MM.1S (cell line): ENCODE measurements around the gene CLCN7.

Experiments
- DNase-seq: peaks from one replicate; pipeline ENCODE4 v3.0.0-alpha.2; 2015
- H2AFZ ChIP-seq: fragments of 300-600 bp; sonication (generic); 2 replicates; pipeline ENCODE4 v1.6.0; 2016; ENCODE audit warnings: antibody characterized with exemption, low read length
- H3F3A ChIP-seq: fragments of 300-600 bp; sonication (generic); 2 replicates; pipeline ENCODE4 v1.6.1; 2016; ENCODE audit warnings: mild to moderate bottlenecking, antibody characterized with exemption, low read length, moderate library complexity, mixed read lengths; ENCODE audit not compliant: insufficient read depth
- H3K27ac ChIP-seq: fragments of 300-600 bp; sonication (generic); 2 replicates; pipeline ENCODE4 v1.5.1; 2016; ENCODE audit warnings: mild to moderate bottlenecking, low read length
- H3K27me3 ChIP-seq: fragments of 300-600 bp; sonication (generic); replicated peaks from 2 replicates; pipeline ENCODE4 v1.6.0; 2016; ENCODE audit warnings: low read length; ENCODE audit not compliant: insufficient read depth
- H3K36me3 ChIP-seq: fragments of 300-600 bp; sonication (generic); replicated peaks from 2 replicates; pipeline ENCODE4 v1.6.1; 2016; ENCODE audit warnings: mild to moderate bottlenecking, low read length, mixed read lengths; ENCODE audit not compliant: insufficient read depth
- H3K4me1 ChIP-seq: fragments of 300-600 bp; sonication (generic); 2 replicates; pipeline ENCODE4 v1.6.1; 2016; ENCODE audit warnings: low read length, mixed read lengths
- H3K4me2 ChIP-seq: fragments of 300-600 bp; sonication (generic); 2 replicates; pipeline ENCODE4 v1.6.0; 2016; ENCODE audit warnings: low read depth, low read length
- H3K4me3 ChIP-seq: fragments of 300-600 bp; sonication (generic); 2 replicates; pipeline ENCODE4 v1.5.1; 2016; ENCODE audit warnings: low read length, mixed read lengths
- H3K79me2 ChIP-seq: fragments of 300-600 bp; sonication (generic); 2 replicates; pipeline ENCODE4 v1.6.1; 2016; ENCODE audit warnings: mixed run types, low read length, mixed read lengths
- H3K9ac ChIP-seq: fragments of 300-600 bp; sonication (generic); 2 replicates; pipeline ENCODE4 v1.6.1; 2016; ENCODE audit warnings: low read length, mixed read lengths
- H3K9me2 ChIP-seq: fragments of 300-600 bp; sonication (generic); replicated peaks from 2 replicates; pipeline ENCODE4 v1.6.1; 2016; ENCODE audit warnings: mild to moderate bottlenecking, low read length, mixed read lengths; ENCODE audit not compliant: insufficient read depth
- H3K9me3 ChIP-seq: fragments of 300-600 bp; sonication (generic); replicated peaks from 2 replicates; pipeline ENCODE4 v1.6.1; 2016; ENCODE audit warnings: mild to moderate bottlenecking, low read length, mixed read lengths; ENCODE audit not compliant: insufficient read depth
- H4K20me1 ChIP-seq: fragments of 300-600 bp; sonication (generic); 2 replicates; pipeline ENCODE4 v1.6.1; 2016; ENCODE audit warnings: mild to moderate bottlenecking, low read length, moderate library complexity, mixed read lengths; ENCODE audit not compliant: insufficient read depth
- EZH2 ChIP-seq: fragments of 300-600 bp; sonication (generic); optimal IDR thresholded peaks from 2 replicates; pipeline ENCODE3; 2017; ENCODE audit warnings: low read depth, mild to moderate bottlenecking, antibody characterized with exemption, low read length, mixed read lengths
- EZH2phosphoT487 ChIP-seq: fragments of 300-600 bp; sonication (generic); IDR thresholded peaks from 2 replicates; pipeline ENCODE4 v1.6.1; 2018; ENCODE audit warnings: antibody characterized with exemption, low read length
- TF ChIP-seq, protein P1 (sequence below): fragments of 300-600 bp; sonication (generic); IDR thresholded peaks from 2 replicates; pipeline ENCODE4 v1.5.1; 2016; ENCODE audit warnings: antibody characterized with exemption, low read length, mixed read lengths

The CLCN7 gene

DNA sequence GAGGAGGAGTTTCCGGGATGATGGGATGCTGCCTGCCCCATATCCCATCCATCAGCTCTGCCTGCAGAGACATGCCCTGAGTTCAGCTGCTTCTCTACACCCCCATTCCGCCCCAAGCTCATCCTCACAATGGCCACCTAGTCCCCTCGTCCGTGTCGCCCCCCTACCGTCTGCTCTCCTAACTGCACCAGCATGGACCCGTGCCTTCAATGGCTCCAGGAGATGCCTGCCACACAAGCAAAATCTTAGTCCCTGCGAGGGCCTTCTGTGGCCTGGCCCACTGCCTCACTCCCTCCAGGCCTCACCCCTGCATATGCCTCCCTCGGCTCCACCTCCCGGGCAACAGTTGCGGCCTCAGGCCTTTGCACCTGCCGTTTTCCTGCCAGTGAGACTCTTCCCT, 16.5 kb upstream of the CLCN7 start:
- Histone ChIP-seq H3K36me3 (no peaks in the 10 kb centered on the region), H3K27ac (no peak overlapping the region), H3K9me3 (no peaks in the 10 kb centered on the region), H2AFZ (no peak overlapping the region), H3K4me2 (no peak overlapping the region), H3K4me3 (no peak overlapping the region), H3K4me1 (peaks cover 5% of the 10 kb centered on the region; the same call in 1 of the 2 replicates), H4K20me1 (no peaks in the 10 kb centered on the region), H3K27me3 (peaks cover 42% of the 10 kb centered on the region), H3K9ac (no peak overlapping the region), H3F3A (no peaks in the 10 kb centered on the region), H3K9me2 (no peaks in the 10 kb centered on the region), H3K79me2 (peaks cover 17% of the 10 kb centered on the region)
- no peak for DNase-seq
- TF ChIP-seq EZH2phosphoT487, result no peak
- no peak for TF ChIP-seq EZH2
- TF ChIP-seq, protein P1, sequence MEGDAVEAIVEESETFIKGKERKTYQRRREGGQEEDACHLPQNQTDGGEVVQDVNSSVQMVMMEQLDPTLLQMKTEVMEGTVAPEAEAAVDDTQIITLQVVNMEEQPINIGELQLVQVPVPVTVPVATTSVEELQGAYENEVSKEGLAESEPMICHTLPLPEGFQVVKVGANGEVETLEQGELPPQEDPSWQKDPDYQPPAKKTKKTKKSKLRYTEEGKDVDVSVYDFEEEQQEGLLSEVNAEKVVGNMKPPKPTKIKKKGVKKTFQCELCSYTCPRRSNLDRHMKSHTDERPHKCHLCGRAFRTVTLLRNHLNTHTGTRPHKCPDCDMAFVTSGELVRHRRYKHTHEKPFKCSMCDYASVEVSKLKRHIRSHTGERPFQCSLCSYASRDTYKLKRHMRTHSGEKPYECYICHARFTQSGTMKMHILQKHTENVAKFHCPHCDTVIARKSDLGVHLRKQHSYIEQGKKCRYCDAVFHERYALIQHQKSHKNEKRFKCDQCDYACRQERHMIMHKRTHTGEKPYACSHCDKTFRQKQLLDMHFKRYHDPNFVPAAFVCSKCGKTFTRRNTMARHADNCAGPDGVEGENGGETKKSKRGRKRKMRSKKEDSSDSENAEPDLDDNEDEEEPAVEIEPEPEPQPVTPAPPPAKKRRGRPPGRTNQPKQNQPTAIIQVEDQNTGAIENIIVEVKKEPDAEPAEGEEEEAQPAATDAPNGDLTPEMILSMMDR, result no peak

DNA sequence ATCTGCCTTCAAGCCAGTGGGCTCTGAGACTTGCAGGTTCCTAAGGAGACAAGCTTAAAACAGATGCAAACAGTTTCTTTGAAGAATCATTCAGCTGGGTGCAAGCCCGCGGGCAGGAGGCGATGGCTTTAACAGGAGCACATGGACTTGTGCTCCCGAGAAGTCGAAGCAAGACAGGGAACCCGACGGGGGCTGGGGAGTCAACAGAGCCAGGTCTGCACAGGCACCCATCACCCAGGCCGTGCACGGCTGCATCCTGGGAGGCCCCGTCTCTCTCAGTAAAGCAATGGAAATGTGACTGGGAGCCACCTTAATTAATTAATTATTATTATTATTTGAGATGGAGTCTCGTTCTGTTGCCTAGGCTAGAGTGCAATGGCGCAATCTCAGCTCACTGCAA, 14.2 kb upstream of the CLCN7 start:
- H3K36me3 ChIP-seq, result no peaks in the 10 kb centered on the region
- H3F3A ChIP-seq, result no peaks in the 10 kb centered on the region
- H4K20me1 ChIP-seq, result no peaks in the 10 kb centered on the region
- TF ChIP-seq EZH2, result no peak
- TF ChIP-seq, protein P1, result no peak
- TF ChIP-seq EZH2phosphoT487, result no peak
- no peak overlapping the region for H3K4me2 ChIP-seq
- no peak for DNase-seq
- H3K4me1 ChIP-seq, result peaks cover 5% of the 10 kb centered on the region; the same call in 1 of the 2 replicates
- H3K9me3 ChIP-seq, result no peaks in the 10 kb centered on the region
- H3K9ac ChIP-seq, result no peak overlapping the region
- H2AFZ ChIP-seq, result no peak overlapping the region
- H3K4me3 ChIP-seq, result no peak overlapping the region
- H3K27ac ChIP-seq, result no peak overlapping the region
- peaks cover 7% of the 10 kb centered on the region for H3K79me2 ChIP-seq
- peaks cover 60% of the 10 kb centered on the region for H3K27me3 ChIP-seq
- H3K9me2 ChIP-seq, result no peaks in the 10 kb centered on the region

DNA sequence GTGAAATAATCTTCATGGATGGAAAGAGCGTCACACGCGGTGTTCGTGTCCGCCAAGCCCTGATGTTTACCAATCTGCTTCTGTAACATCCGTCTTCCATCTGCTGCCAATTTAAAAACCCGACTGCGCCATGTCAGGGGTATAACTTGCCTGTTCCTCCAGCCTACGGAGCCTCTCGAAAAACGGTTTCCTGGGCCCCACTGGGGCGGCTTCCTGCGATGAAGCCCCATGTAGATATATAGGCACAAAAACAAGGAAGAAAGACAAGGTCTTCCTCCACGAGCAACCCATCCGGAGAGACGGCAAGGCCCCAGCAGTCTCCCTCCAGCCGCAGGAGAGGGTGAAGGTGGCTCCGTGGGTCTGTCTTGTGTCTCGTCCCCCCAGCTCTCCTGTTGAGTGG, 13.8 kb upstream of the CLCN7 start, which contains the start of gene PTX4:
TSS of gene PTX4 (minus strand) at position 326 of the 400 bp plus-strand sequence. CDS start at position 291, 35 bp downstream.
- Histone ChIP-seq H4K20me1 (no peaks in the 10 kb centered on the region), H3K9me3 (no peaks in the 10 kb centered on the region), H2AFZ (no peak within 1 kb of the TSS), H3K4me1 (peaks cover 5% of the 10 kb centered on the region; the same call in 1 of the 2 replicates), H3K4me2 (no peak within 1 kb of the TSS), H3K9me2 (no peaks in the 10 kb centered on the region), H3K36me3 (no peaks in the 10 kb centered on the region), H3K27me3 (peaks cover 65% of the 10 kb centered on the region), H3K27ac (no peak within 1 kb of the TSS), H3K9ac (no peak within 1 kb of the TSS), H3K79me2 (peaks cover 3% of the 10 kb centered on the region), H3F3A (no peaks in the 10 kb centered on the region), H3K4me3 (no peak within 1 kb of the TSS)
- DNase-seq, result no peak
- TF ChIP-seq EZH2 (no peak), EZH2phosphoT487 (no peak)
- TF ChIP-seq, protein P1, result no peak
